Measurements from ENCODE around the gene ABCA8. TPM values are rescaled to one million over a fixed set of nuclear protein-coding genes. Genes with fewer than 3 reads are reported as not detected.

Gene ABCA8
- total RNA-seq, 1 donor from 2014 or later: 73.0 TPM

DNA sequence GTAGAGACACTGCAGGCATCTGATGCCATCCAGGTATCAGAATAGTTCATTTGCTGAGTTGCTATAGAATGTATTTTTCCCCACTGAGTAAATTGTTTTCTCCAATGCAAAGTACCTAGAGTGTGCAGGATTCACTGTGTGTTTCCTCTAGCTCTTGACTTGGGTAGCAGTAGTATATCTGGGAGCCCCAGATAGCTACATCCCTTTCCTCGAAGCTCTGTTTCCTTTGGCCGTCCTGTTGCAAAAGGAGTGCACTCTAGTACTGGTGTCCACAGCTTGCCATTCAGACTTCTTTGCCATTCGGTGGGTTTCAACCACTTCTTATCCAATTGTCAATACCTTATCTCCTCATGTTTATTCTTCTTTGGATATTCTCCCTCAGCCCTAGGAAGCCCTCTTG, 12.8 kb downstream of the ABCA8 start:
- no peak for DNase-seq

DNA sequence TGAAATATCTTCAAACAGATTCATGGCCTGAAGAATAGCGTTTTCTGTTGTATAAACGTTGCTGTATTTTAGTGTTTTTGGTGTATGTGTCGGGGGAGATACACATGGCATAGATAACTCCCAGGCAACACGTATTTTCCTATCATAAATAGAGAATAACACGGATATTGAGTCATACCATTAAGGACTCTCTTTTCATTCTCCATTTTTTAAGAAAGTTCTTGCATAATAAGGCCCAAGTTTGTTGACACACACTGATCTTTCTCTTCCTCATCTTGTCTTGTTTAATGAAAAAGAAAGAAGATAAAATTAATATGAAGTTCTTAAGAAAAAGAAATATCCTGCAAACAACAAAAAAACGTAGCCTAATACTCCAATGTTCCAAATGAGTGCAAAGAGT, 13.4 kb downstream of the ABCA8 start:
- no peak for DNase-seq

DNA sequence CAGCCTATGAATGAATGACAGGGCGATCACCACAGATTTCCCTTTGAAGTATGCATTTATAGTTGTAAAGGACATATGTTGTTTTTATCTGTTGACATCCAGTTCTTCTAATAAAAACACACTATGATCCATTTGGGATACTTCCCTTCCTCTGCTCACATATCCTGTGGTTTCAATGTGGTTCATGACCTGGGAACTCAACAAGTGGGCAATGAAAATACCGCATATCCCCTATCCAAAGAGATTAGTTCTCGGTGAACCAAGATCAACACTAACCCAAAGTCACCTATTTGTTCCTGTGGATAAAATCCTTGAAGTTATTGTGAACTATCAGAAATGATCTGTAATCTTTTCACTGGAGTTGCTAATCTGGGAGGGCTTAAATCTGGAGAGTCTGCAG, 16.0 kb downstream of the ABCA8 start:
- DNase-seq: no peak

DNA sequence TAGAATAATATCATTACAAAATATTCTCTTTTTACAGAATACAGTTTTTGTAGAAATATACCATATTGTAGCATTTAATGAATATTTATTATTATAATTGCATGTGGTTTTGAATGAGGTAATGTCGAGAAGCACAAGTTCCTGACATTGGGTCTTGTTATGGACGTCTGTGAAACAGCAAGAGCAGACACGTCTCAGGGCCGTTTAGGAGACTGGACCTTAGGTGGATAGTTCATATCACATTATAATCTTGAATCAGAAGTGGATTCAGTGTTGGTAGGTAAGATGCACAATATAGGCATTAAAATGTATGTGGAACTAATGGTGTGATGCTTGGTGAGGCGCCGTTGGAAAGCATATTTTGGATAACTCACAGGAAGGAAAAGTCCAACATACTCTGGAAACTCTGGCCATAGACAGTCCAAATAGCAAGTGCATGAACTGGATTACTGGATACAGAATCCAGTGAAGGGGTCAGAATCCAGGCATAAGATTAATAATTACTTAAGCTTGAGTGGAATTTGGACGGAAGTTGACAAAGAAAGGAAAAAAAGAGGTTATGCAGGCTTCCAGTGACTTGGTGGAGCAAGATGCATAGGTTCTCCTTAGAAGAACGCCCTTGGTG, 17.2 kb downstream of the ABCA8 start:
- DNase-seq: no peak

DNA sequence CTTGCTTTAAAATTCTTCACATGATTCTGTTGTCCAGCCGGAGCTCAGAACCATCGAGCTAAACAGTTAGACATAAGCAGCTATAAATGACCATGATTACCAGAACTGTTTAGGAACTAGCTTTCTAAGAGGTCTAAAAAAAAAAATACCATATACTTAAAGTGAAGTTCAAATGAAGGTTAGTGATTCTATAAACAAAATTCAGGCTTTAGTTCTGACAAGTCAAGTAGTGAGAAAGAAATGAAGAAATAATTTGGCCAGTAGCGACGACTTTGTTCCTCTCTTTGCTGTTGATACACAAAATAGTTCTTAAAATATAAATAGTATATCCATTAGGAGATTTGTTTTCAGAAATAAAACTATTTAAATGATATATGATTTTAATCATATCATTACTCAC, 27.7 kb downstream of the ABCA8 start:
- no peak for DNase-seq

DNA sequence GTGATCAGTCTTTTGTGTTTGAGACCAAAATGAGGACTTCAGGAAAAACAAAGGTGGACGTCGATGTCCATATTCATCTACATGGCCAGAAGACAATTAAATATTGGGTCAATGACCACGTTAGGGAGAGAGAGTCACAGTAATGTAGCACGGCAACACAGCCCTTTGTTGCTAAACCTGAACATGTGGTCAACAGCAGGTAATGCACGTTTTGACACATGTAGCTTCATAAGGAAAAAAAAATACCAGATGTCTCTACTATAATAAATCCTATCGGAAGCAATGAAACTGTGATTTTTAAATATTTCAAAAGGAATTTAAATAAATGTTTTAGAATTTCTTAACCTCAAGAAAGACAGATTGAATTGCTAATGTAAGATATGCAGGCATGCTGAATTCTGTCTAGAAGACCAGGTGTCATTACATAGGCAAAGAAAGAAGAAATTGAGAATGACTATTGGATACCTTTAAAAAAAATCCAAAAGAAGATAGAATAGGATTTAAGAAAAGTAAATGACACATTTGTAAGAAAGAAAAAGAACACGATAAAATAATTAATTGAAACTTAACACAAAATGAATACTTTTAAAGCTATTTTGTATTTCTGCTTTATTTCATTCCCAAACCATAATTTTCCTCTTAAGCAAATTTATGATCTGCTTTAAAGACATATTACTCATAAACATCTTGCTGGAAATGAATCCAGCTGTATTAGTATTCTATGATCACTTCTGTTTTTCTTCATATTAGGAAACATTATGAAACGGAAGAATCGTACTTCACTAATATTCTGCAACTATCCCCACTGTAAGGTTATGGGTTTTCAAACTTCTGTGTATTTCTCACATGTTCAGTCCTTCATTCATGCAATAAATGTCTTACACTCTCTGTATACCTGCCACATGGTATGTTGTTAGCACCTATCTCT, 30.1 kb downstream of the ABCA8 start:
- DNase-seq: no peak

DNA sequence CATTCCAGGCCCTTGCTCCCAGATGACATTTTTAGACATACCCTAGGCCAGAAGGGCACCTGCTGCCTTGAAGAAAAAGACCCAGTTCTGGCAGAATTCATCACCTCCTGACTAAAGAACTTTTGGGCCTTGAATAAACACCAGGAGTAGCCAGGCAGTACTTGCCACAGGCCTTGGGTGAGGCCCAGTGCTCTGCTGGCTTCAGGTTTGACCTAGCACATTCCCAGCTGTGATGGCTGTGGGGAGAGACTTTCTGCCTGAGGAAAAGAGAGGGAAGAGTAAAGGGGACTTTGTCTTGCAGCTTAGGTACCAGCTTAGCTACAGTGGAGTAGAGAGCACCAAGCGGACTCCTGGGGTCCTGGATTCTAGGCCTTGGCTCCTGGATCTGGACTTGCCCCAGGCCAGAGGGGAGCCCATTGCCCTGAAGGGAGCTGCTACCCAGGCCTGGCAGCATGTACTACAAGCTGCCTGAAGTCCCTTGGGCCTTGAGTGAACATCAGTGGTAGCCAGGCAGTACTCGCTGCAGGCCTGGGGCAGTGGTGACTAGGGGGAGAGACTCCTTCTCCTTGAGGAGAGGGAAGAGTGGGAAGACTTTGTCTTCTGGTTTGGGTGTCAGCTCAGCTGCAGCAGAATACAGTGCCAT, 44.3 kb downstream of the ABCA8 start:
- DNase-seq: no peak

DNA sequence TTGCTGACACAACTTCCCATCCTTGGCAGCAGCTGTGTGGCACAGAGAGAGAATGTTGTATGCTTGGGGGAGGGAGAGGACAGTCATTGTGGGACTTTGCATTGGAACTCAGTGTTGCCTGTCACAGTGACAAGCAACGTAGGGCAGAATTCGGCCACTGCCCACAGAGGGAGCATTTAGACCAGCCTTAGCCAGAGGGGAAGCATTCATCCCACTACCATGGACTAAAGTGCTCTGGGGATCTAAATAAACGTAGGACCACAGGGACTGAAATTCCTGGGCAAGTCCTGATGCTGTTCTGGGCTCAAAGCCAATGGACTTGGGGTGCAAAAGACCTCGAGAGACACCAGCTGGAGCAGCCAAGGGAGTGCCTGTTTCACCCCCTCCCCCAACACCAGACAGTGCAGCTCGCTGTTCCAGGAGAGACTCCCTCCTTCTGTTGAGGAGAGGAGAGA, 44.9 kb downstream of the ABCA8 start:
- peak; percentile 58 for DNase-seq

DNA sequence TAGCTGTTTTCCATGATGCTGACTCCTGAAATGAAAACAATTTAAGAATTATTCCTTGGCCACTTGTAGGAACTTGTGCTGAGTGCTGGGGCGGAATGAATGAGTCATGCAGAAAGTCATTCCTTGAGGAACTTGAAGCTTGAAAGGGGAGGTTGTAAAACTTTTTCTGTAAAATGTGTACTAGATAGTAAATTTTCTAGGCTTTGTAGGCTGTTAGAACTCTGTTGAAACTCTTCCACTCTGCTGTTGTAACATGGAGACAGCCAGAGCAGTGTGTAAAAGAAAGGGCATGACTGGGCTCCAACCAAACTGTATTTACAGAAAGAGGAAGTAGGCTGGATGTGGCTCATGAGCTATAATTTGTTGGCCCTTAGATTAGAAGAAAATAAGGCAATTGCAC, 46.1 kb downstream of the ABCA8 start:
- DNase-seq: peak; percentile 63

DNA sequence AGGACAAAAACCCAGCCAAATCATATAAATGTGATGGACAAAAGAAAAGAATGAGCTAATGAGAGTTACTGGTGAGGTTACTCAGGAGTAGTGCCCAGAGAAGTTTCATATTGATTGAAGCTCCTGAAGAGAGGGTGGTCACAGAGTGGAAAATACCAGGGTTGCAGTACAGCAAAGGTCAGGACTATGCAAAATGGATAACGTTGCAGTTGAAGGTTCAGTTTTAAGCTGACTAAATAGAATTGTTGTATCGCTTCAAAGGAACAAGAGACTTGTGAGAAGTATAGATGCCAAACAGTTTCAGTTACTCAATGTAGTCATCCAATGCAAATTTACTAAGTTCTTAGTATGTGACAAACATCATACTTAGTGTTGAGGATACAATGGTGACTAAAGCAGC, 47.1 kb downstream of the ABCA8 start:
- no peak for DNase-seq

DNA sequence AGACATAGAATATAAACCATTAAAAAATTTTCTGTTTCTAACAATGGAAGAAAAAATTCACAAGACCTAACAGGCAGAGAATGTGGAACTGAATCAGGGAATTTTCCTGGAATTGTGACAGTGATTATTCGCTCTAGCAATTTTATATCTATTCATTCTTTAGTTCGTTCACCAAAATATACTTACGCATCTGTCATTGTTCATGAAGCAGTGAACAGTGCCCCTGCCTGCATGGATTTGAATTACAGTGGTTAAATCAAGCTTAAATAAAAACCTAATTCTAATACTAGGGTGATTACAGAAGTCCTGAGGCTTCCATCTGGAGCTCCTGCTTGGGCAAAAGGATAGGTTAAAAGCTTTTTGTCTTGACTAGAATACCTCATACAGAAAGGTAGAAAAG, 48.6 kb downstream of the ABCA8 start:
- peak; percentile 46 for DNase-seq

DNA sequence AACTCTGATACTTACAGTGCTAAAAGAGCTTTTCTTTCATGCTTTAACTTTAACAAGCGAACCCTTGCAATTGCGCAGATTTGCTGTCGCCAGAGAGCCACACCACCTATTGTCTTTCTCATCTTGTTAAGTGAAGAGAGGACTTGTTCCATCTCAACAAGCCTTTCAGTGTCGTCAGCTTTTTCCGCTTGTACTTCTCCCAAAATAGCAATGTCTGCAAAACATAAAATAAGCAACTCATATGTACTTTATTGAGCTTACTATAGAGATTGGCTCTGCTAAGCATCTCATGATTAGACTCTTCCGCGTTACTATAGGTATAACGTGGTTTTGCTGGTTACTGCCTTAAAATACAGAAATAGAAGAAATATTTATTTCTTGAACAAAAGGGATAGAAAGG, 51.9 kb downstream of the ABCA8 start:
- no peak for DNase-seq

DNA sequence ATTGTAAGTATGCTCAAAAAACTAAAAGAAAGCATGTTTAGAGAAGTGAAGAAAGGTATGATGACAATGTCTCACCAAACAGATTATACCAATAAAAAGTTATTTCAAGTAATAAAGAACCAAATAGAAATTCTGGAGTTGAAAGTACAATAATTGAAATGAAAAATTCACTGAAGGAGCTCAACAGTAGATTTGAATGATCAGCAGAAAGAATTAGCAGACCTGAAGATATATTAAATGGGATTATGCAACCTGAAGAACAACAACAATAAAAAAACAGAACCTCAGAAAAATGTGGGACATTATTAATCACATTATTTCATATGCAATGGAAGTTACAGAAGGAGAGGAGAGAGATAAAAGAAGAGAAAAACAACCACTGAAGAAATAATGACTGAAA, 57.6 kb downstream of the ABCA8 start:
- no peak for DNase-seq

DNA sequence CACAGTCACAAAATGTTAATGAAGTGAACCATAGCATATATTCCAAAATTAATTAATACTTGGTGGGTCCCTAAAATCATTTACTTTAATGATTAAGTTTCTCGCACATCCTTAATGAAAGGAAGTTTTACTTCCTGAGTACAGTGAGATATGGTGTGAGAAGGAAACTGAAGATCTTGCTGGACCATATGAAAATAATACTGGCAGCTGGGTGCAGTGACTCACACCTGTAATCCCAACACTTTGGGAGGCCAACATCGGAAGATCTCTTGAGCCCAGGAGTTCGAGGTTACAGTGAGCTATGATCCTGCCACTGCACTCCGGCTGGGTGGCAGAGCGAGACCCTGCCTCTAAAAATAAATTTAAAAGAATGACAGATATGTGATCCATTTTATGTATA, 62.5 kb downstream of the ABCA8 start:
- no peak for DNase-seq

DNA sequence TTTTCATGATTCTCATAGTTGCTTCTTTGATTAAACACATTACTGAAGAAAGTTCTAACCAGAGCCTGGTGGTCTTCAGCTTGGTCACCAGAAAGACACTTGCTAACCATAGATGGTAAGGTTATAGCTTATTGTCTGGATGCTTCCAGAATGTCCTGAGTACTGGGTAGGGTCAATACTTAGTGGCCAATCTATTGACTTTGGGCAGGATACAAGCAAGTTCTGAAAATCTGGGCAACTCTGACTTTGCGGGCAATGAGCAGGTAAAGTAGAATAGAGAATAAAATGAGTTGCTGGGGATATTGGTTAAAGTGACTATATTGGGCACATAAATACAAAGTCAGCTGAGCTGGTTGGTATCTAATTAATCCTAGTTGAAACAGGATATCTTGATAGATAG, 63.0 kb downstream of the ABCA8 start:
- no peak for DNase-seq

DNA sequence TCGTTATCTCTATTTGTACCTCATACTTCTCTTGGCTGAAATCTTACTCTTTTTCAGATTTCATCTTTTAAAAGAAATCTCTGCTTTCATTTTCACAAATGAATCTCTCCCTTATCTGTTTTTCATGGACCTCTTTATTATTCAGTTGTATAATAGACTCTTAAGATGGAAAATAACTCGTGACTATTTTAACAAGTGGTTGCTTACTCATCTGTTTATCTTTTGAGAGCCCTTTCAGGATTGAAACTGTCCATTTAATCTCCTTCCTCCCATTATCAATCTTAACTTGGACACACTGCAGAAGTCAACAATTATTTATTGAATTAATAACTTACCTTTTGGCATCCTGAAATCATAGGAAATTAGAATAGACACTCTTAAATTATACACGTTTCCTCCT, 68.8 kb downstream of the ABCA8 start:
- DNase-seq: no peak

DNA sequence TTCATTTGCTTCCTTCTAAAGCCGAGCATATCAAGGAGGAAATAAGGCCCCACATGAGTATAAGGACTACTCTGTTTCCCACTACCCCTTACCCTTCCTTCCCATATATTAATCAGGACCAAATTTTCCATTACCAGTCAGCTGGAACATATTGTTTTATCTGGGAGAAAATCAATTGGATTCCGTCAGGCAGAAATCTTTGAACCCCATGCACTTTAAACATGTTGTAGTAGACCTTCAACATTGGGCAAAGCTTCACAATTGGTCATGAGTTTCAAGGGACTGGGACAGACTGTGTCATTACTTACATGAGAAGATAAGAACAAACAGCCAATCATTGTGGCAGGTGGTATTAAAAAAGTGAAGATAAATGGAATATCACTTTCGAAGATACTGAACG, 70.3 kb downstream of the ABCA8 start:
- DNase-seq: no peak

DNA sequence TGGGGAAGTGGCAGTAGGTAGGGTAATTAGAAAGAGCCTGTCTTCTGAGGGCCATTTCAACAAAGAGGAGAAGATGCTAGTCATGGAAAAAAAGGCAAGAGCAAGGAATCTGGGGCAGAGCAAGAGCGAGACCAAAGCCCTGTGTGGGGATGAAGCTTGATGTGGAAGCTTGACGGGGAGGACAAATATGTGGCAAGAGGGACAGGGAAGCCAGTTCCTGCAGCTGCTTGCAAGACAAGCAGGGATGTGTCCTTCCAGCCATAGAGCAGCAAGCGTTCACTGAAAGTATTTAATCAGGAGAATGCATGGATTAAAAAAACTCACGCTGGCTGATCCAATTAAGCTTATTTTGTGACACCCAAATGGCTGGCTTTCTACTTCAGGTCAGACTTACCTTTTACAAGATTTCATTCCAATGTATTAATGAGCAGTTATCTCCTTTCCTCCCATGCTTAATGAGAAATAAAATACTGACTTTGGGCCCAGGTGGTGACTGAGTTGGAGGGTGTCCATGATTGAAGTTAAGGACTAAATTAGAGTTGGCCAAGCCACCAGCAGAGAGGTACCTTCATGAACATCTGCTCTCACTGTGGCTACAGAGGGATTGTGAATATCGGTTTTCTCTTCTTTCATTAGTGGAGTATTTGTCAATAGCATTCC, 76.8 kb downstream of the ABCA8 start:
- no peak for DNase-seq

DNA sequence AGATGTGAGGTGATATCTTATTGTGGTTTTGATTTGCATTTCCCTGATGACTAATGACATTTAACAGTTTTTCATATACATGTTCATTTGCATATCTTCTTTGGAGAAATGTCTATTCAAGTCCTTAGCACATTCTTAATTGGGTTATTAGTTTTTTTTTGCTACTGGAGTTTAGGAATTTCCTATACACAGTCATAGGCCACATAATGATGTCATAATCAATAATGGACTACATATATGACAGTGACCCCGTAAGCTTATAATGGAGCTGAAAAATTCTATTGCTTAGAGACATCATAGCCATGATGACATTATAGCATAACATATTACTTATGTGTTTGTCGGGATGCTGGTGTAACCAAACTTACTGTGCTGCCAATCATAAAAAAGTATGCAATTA, 83.7 kb downstream of the ABCA8 start:
- no peak for DNase-seq

DNA sequence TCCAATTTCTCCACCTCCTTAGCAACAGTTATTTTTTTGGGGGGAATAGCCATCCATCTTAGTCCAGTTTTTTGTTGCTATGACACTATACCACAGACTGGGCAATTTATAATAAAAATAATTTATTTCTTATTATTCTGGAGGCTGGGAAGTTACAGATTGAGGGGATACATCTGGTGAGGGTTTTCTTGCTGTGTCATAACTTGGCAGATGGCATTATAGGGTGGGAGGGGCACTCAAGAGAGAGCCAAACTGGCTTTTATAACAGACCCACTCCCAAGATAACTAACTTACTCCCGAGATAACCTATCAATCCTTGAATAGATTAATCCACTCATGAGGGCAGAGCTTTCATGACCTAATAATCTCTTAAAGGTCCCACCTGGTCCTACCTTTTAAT, 84.2 kb downstream of the ABCA8 start:
- DNase-seq: no peak

DNA sequence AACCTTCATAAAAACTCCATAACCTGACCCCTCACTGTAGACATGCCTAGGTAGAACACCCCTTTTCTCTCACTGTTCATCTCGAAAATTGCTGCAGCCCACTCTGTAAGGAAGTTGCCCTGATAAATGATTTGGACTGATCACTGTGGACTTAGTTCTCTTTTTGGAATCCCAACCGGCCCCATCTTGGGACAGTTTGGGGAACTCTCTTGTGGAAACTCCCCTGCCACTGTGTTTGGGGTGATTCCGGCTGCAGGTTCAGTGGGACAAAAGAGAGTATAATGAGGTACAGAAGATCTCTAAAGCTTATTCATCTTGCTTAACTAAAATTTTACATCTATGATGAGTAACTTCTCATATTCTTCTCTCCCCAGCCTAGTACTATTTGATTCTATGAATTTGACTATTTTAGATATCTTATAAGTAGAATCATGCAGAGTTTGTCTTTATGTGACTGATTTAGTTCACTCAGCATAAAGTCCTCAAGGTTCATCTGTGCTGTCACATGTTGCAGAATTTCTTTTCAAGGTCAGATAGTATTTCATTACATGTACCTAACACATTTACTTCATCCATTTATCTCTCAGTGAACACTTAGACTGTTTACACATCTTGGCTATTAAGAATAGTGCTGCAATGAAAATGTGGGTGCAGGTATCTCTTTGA, 84.9 kb downstream of the ABCA8 start:
- no peak for DNase-seq

DNA sequence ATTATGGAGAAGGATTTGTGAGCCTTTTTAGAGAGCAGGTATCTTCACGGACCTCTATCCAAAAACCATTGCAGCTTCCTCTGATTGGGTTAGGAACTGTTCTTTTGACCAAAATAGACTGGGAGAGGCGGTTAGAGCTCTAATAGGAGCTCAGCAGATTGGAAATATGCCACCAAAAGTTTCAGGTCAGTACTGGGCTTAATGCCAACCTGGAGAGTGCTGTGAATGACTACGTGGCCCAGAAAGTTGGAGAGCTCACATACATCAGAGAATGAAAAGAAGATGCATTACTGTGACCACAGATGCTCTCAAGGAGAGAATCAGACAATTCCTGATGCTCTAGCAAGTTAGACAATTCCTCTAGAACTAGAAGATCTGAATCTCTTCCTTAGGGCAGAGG, 86.5 kb downstream of the ABCA8 start:
- DNase-seq: peak; percentile 28

Data from tongue (tissue), 2 donors.